ENCODE measurements around the gene IL17RC. TPM values are rescaled to one million over a fixed set of nuclear protein-coding genes. Genes with fewer than 3 reads are reported as not detected.
"Not testable (repeated sequence)": the region's sequence is repeated elsewhere in the genome, so short reads cannot be mapped to it uniquely, and the experiment has no call there.

The IL17RC gene
- total RNA-seq, 2 donors from 2014 or later, result 0.57 to 0.92 TPM

- not testable (repeated sequence) for ATAC-seq
These were observed 15.9 kb upstream of the IL17RC start for GRCh38 chr3:9900965-9901415.

GRCh38 chr3:9901967-9902366 is 14.9 kb upstream of the IL17RC start:
- ATAC-seq, result peak; percentile 59 to 61
- Mint-ChIP-seq H3K27me3 (no peaks in the 10 kb centered on the region), H3K36me3 (no peaks in the 10 kb centered on the region), H3K27ac (peak overlapping the region in 1 of 2 donors; percentile 54), H3K4me3 (peak overlapping the region; percentile 25), H3K9me3 (no peaks in the 10 kb centered on the region), H3K4me1 (ENCODE audit: low read depth in 2 of 2) (peaks cover 20 to 22% of the 10 kb centered on the region in 2 donors)
- DNase-seq (ENCODE audit: low spot score), result no peak

More at GRCh38 chr3:9900965-9901415, 15.9 kb upstream of the IL17RC start:
- H3K9me3 Mint-ChIP-seq; H3K36me3 Mint-ChIP-seq; H3K27me3 Mint-ChIP-seq; H3K4me3 Mint-ChIP-seq; DNase-seq (ENCODE audit: low spot score): not testable (repeated sequence)
- peaks cover 20 to 23% of the 10 kb centered on the region in 2 donors for H3K4me1 Mint-ChIP-seq (ENCODE audit: low read depth in 2 of 2)
- H3K27ac Mint-ChIP-seq, result peak overlapping the region in 1 of 2 donors; percentile 54

DNA sequence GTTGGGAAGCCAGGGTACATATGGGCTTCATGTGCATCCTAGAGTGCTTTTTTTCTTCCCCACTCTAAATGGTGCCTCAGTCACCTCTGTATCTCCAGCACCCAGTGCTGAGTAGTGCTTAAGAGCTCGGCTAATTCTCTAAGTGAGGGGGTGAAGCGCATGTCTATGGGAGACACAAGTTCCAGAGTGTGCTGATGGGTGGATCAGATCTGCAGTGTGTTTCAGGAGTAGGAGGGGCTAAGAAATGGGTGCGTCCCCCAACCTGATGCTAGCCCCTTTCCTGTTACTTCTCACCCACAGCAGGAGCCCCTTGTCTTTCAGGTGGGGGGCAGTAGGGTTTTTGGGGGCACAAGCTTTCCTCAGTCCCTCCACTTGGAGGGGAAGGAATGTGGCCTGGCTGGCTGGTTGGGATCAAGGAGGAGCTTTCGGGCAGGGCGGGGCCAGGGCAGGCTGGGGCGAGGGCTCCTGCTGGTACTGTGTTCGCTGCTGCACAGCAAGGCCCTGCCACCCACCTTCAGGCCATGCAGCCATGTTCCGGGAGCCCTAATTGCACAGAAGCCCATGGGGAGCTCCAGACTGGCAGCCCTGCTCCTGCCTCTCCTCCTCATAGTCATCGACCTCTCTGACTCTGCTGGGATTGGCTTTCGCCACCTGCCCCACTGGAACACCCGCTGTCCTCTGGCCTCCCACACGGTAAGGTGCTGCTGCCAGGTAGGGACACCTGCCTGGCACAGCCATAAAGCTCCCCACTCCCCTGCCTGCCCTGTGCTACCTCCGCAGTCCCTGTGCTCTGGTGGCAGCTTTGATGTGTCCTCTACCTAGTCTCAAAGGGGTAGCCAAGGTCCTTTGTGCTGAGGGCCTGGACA is 14.3 kb upstream of the IL17RC start, which contains the start of gene IL17RE:
Gene IL17RE (plus strand): TSS at position 477 of the 866 bp plus-strand sequence. CDS start 85 bp downstream, at position 562.
- Mint-ChIP-seq H3K36me3 (no peaks in the 10 kb centered on the region), H3K4me3 (peak within 1 kb of the TSS; percentile 39), H3K9me3 (no peaks in the 10 kb centered on the region), H3K27ac (peak within 1 kb of the TSS in 1 of 2 donors; percentile 64), H3K27me3 (no peaks in the 10 kb centered on the region), H3K4me1 (ENCODE audit: low read depth in 2 of 2) (peaks cover 20 to 22% of the 10 kb centered on the region in 2 donors)
- DNase-seq (ENCODE audit: low spot score), result no peak
- ATAC-seq, result peak; percentile 32 to 52

DNA sequence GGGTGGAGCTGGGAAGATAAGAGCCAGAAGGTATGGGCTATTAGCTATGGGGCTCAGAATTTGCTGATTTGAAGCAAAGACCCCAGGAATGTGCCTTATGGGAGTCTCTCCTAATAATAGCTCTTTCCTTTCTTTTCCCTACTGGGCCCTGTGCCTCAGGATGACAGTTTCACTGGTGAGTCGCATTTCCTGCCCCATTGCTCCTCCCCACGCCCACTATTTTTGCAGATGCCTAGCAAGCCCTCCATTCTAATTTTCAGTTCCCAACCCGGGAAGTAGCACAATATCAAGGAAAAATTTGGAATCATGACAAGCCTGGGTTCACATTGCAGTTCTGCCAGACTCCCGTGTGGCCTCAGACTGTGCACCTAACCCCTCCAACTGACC is 13.7 kb upstream of the IL17RC start:
- Mint-ChIP-seq H3K4me3 (peak overlapping the region; percentile 39), H3K27ac (peak overlapping the region in 1 of 2 donors; percentile 64), H3K27me3 (no peaks in the 10 kb centered on the region), H3K9me3 (no peaks in the 10 kb centered on the region), H3K4me1 (ENCODE audit: low read depth in 2 of 2) (peaks cover 17 to 19% of the 10 kb centered on the region in 2 donors), H3K36me3 (no peaks in the 10 kb centered on the region)
- DNase-seq (ENCODE audit: low spot score) (no peak), ATAC-seq (peak in 1 of 2 donors; percentile 36)

DNA sequence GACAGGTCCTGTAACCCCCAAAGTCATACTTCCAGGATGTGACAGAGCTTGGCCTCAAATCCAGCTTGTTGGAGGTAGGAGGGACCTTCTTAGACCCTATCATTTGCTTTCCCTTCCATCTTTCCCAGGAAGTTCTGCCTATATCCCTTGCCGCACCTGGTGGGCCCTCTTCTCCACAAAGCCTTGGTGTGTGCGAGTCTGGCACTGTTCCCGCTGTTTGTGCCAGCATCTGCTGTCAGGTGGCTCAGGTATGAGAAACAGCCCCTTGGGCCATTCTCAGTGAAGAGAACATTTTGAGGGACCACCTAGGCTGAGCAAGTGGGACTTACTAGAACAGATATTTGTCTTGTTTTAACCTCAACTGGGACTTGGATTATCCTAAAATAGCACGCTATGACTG is 13.0 kb upstream of the IL17RC start:
- H3K9me3 Mint-ChIP-seq, result no peaks in the 10 kb centered on the region
- H3K4me1 Mint-ChIP-seq (ENCODE audit: low read depth in 2 of 2), result peaks cover 14 to 16% of the 10 kb centered on the region in 2 donors
- H3K27ac Mint-ChIP-seq, result peak overlapping the region in 1 of 2 donors; percentile 64
- no peaks in the 10 kb centered on the region for H3K36me3 Mint-ChIP-seq
- no peaks in the 10 kb centered on the region for H3K27me3 Mint-ChIP-seq
- no peak overlapping the region for H3K4me3 Mint-ChIP-seq
- DNase-seq (ENCODE audit: low spot score) (no peak), ATAC-seq (no peak)

- no peak for DNase-seq (ENCODE audit: low spot score)
- no peaks in the 10 kb centered on the region for H3K9me3 Mint-ChIP-seq
- H3K27ac Mint-ChIP-seq, result no peak overlapping the region
- H3K36me3 Mint-ChIP-seq, result no peaks in the 10 kb centered on the region
- peaks cover 20 to 23% of the 10 kb centered on the region in 2 donors for H3K4me1 Mint-ChIP-seq (ENCODE audit: low read depth in 2 of 2)
- no peak for ATAC-seq
- H3K4me3 Mint-ChIP-seq, result no peak overlapping the region
- H3K27me3 Mint-ChIP-seq, result no peaks in the 10 kb centered on the region
These were observed 10.4 kb upstream of the IL17RC start for GRCh38 chr3:9906480-9906879.

- DNase-seq (ENCODE audit: low spot score) (no peak), ATAC-seq (no peak)
- Mint-ChIP-seq H3K27me3 (peaks cover 0 to 3% of the 10 kb centered on the region in 2 donors), H3K4me1 (ENCODE audit: low read depth in 2 of 2) (peaks cover 17 to 24% of the 10 kb centered on the region in 2 donors), H3K27ac (peak overlapping the region in 1 of 2 donors; percentile 23), H3K4me3 (no peak overlapping the region), H3K36me3 (no peaks in the 10 kb centered on the region), H3K9me3 (no peaks in the 10 kb centered on the region)
These were observed 8.6 kb upstream of the IL17RC start for GRCh38 chr3:9908286-9908685.

DNA sequence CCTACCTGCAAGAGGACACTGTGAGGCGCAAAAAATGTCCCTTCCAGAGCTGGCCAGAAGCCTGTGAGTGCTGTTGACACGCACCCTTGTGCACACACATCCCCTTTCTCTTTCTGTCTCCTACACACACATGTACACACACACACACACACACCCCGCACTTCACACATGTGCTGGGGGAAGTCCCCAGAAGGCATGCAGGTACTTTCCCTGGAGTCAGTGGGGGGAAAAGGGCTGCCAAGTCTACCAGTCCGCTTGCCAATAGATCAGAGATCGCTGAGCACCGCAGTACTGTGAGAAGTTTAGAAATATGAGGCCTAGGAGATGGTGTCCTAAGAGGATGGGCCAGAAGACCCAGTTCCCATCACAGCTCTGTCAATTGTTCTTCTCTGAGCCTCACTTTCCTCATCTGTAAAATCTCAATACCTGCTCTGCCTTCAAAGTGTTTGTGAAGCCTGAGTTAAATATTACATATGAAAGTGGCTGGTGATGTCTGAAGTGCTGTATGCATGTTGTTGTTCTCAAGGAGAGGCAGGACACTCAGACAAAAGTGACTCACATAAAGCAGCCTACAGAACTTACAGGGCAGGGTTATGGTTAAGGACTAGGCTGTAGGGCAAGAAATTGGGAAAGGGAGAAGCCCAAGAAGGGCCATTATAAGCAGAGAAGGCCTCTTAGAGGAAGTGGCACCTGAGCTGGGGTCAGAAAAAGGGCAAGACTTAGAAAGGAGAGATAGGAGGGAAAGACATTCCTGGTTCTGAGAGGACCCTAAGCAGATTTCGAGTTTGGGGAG is 7.5 kb upstream of the IL17RC start:
- peak overlapping the region in 1 of 2 donors; percentile 1 for H3K27ac Mint-ChIP-seq
- H3K4me1 Mint-ChIP-seq (ENCODE audit: low read depth in 2 of 2), result peaks cover 11 to 20% of the 10 kb centered on the region in 2 donors
- no peaks in the 10 kb centered on the region for H3K36me3 Mint-ChIP-seq
- no peak overlapping the region for H3K4me3 Mint-ChIP-seq
- no peaks in the 10 kb centered on the region for H3K9me3 Mint-ChIP-seq
- H3K27me3 Mint-ChIP-seq, result peaks cover 0 to 3% of the 10 kb centered on the region in 2 donors
- ATAC-seq, result peak in 1 of 2 donors; percentile 39
- no peak for DNase-seq (ENCODE audit: low spot score)

- DNase-seq (ENCODE audit: low spot score) (no peak), ATAC-seq (no peak)
- Mint-ChIP-seq H3K27me3 (peaks cover 0 to 3% of the 10 kb centered on the region in 2 donors), H3K36me3 (no peaks in the 10 kb centered on the region), H3K9me3 (no peaks in the 10 kb centered on the region), H3K27ac (peak overlapping the region in 1 of 2 donors; percentile 39), H3K4me3 (peak overlapping the region; percentile 24), H3K4me1 (ENCODE audit: low read depth in 2 of 2) (peaks cover 15 to 20% of the 10 kb centered on the region in 2 donors)
These were observed 5.0 kb upstream of the IL17RC start for GRCh38 chr3:9911863-9912262.

DNA sequence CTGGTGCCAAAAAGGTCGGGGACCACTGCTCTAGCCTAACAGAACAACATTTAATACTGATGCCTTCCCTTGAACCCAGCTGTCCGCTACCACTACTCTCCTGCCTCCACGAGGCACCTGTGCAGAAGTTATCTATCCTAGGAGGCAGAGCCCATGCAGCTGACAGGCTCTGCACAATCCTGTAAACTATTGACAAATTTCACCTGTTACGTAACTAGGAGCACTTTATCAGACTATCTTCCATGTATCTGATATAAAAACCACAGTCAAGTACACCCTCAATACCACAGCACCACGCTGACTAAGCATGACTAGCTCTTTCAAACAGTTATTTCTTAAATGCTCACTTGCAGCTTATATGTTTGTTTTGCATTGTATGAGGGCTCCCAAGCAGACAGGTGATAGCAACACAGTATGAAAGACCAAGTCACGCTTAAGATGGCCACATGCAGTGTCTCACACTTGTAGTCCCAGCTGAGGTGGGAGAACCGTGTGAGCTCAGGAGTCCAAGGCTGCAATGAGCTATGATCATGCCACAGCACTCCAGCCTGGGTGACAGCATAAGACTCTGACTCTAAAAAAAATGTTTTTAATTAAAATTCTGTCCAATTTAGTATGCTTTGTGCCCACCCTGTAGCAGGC is 4.5 kb upstream of the IL17RC start:
- Mint-ChIP-seq H3K36me3 (no peaks in the 10 kb centered on the region), H3K27ac (peak overlapping the region in 1 of 2 donors; percentile 39)

GRCh38 chr3:9913601-9914000 is 3.3 kb upstream of the IL17RC start:
- peaks cover 0 to 3% of the 10 kb centered on the region in 2 donors for H3K27me3 Mint-ChIP-seq
- DNase-seq (ENCODE audit: low spot score) (no peak), ATAC-seq (no peak)
- H3K9me3 Mint-ChIP-seq, result no peaks in the 10 kb centered on the region
- peaks cover 15 to 20% of the 10 kb centered on the region in 2 donors for H3K4me1 Mint-ChIP-seq (ENCODE audit: low read depth in 2 of 2)
- H3K4me3 Mint-ChIP-seq, result no peak overlapping the region
- H3K27ac Mint-ChIP-seq, result no peak overlapping the region
- no peaks in the 10 kb centered on the region for H3K36me3 Mint-ChIP-seq

More for the DNA sequence above, 4.5 kb upstream of the IL17RC start:
- H3K27me3 Mint-ChIP-seq, result peaks cover 0 to 3% of the 10 kb centered on the region in 2 donors
- H3K4me1 Mint-ChIP-seq (ENCODE audit: low read depth in 2 of 2), result peaks cover 15 to 20% of the 10 kb centered on the region in 2 donors
- peak overlapping the region; percentile 24 for H3K4me3 Mint-ChIP-seq
- no peaks in the 10 kb centered on the region for H3K9me3 Mint-ChIP-seq
- ATAC-seq (peak; percentile 44 to 46), DNase-seq (ENCODE audit: low spot score) (no peak)

DNA sequence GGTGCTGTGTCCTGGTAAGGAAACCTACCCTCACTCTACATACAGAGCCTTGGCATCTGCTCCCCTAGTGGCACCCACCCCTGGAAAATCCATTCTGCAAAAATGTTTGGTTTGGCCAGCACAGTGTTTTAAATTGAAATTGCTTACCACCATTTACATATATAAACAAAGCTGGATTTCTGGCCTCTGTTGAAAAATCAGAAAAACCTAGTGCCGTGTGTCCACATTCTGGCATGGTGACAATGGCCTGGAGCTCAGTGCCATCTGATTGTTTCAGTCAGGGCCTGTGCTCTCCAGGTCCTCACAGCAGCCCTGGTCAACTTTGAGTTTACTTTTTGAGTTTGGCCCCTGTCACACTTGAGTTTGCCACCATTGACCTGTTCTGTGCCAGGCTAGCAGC is 2.9 kb upstream of the IL17RC start:
- Mint-ChIP-seq H3K4me1 (ENCODE audit: low read depth in 2 of 2) (peaks cover 15 to 20% of the 10 kb centered on the region in 2 donors), H3K36me3 (no peaks in the 10 kb centered on the region), H3K27ac (no peak overlapping the region), H3K27me3 (peaks cover 0 to 3% of the 10 kb centered on the region in 2 donors), H3K4me3 (no peak overlapping the region), H3K9me3 (no peaks in the 10 kb centered on the region)
- ATAC-seq, result no peak
- DNase-seq (ENCODE audit: low spot score), result peak; percentile 15

- Mint-ChIP-seq H3K27me3 (peaks cover 0 to 3% of the 10 kb centered on the region in 2 donors), H3K4me3 (peak overlapping the region; percentile 71), H3K36me3 (no peaks in the 10 kb centered on the region), H3K9me3 (no peaks in the 10 kb centered on the region), H3K4me1 (ENCODE audit: low read depth in 2 of 2) (peaks cover 12 to 13% of the 10 kb centered on the region in 2 donors), H3K27ac (no peak overlapping the region)
- DNase-seq (ENCODE audit: low spot score) (no peak), ATAC-seq (no peak)
These were observed 2.2 kb upstream of the IL17RC start for GRCh38 chr3:9914559-9915253.
